Astrocyte (in vitro differentiated cells and primary cell): ENCODE data around the gene TMED5. TPM values are rescaled to one million over a fixed set of nuclear protein-coding genes. Genes with fewer than 3 reads are reported as not detected.
A peak's percentile ranks its signal among the peaks of the same experiment; 100 is the strongest.

ENCODE experiments used
- DNase-seq: peaks from one replicate; pipeline ENCODE4 v3.0.0-alpha.2; 2010; ENCODE audit warnings: low read depth
- FAIRE-seq: peaks from 2 replicates; lab custom pipeline; 2011; peaks lifted over from hg19 to GRCh38; lab: Jason Lieb, UNC
- H2AFZ ChIP-seq: 2 replicates; pipeline ENCODE4 v1.6.0; 2012; ENCODE audit warnings: low read depth, low read length, inconsistent platforms
- H3K27ac ChIP-seq: 2 replicates; pipeline ENCODE4 v1.5.1; 2011; ENCODE audit warnings: low read depth, low read length, inconsistent platforms
- H3K27me3 ChIP-seq: 2 replicates; pipeline ENCODE4 v1.6.0; 2011; ENCODE audit warnings: low read length, inconsistent platforms; ENCODE audit not compliant: insufficient read depth
- H3K36me3 ChIP-seq: 2 replicates; pipeline ENCODE4 v1.5.1; 2011; ENCODE audit warnings: low read length, inconsistent platforms; ENCODE audit not compliant: insufficient read depth
- H3K4me1 ChIP-seq: 2 replicates; pipeline ENCODE4 v1.5.1; 2011; ENCODE audit warnings: low read length, inconsistent platforms; ENCODE audit not compliant: insufficient read depth
- H3K4me2 ChIP-seq: 2 replicates; pipeline ENCODE4 v1.6.0; 2012; ENCODE audit warnings: low read length, inconsistent platforms
- H3K4me3 ChIP-seq: 2 replicates; pipeline ENCODE4 v1.5.1; 2011; ENCODE audit warnings: low read depth, mild to moderate bottlenecking, low read length, inconsistent platforms; ENCODE audit not compliant: insufficient read depth
- H3K79me2 ChIP-seq: 2 replicates; pipeline ENCODE4 v1.6.0; 2012; ENCODE audit warnings: mild to moderate bottlenecking, low read length, inconsistent platforms; ENCODE audit not compliant: insufficient read depth
- H3K9ac ChIP-seq: 2 replicates; pipeline ENCODE4 v1.6.0; 2012; ENCODE audit warnings: mild to moderate bottlenecking, low read length, inconsistent platforms
- H3K9me3 ChIP-seq: 2 replicates; pipeline ENCODE4 v1.5.1; 2012; ENCODE audit warnings: low read depth, mild to moderate bottlenecking, low read length, inconsistent platforms; ENCODE audit not compliant: insufficient read depth
- H4K20me1 ChIP-seq: 2 replicates; pipeline ENCODE4 v1.6.0; 2012; ENCODE audit warnings: low read length, inconsistent platforms; ENCODE audit not compliant: insufficient read depth
- H3K27ac Mint-ChIP-seq: one replicate; pipeline ENCODE4 v1.8.0; 2021; ENCODE audit warnings: mild to moderate bottlenecking, mixed read lengths; ENCODE audit not compliant: unreplicated experiment
- H3K27me3 Mint-ChIP-seq: one replicate; pipeline ENCODE4 v1.8.0; 2021; ENCODE audit warnings: low read depth, mixed read lengths; ENCODE audit not compliant: unreplicated experiment
- H3K36me3 Mint-ChIP-seq: one replicate; pipeline ENCODE4 v1.8.0; 2021; ENCODE audit warnings: low read depth, mixed read lengths; ENCODE audit not compliant: unreplicated experiment
- H3K4me1 Mint-ChIP-seq: one replicate; pipeline ENCODE4 v1.8.0; 2021; ENCODE audit warnings: low read depth, mixed read lengths; ENCODE audit not compliant: unreplicated experiment
- H3K4me3 Mint-ChIP-seq: one replicate; pipeline ENCODE4 v1.8.0; 2021; ENCODE audit warnings: mild to moderate bottlenecking, moderate library complexity, mixed read lengths; ENCODE audit not compliant: unreplicated experiment
- H3K9me3 Mint-ChIP-seq: one replicate; pipeline ENCODE4 v1.8.0; 2021; ENCODE audit warnings: mild to moderate bottlenecking, mixed read lengths; ENCODE audit not compliant: unreplicated experiment
- EZH2 ChIP-seq: IDR thresholded peaks from 2 replicates; pipeline ENCODE4 v1.6.1; 2012; ENCODE audit warnings: mild to moderate bottlenecking, low read length, inconsistent platforms; ENCODE audit not compliant: insufficient read depth
- total RNA-seq: library from RNA; stranded (reverse); gene quantifications from 2 replicates; pipeline ENCODE4 v1.2.1, GENCODE V29; 2021
- TF ChIP-seq, protein P1 (sequence below): IDR thresholded peaks from 2 replicates; pipeline ENCODE4 v1.5.1; 2011; ENCODE audit warnings: low read depth, mild to moderate bottlenecking, inconsistent platforms, low read length, moderate library complexity; ENCODE audit not compliant: insufficient read depth

TMED5 gene
- total RNA-seq, 1 donor from 2014 or later = 105 TPM

DNA sequence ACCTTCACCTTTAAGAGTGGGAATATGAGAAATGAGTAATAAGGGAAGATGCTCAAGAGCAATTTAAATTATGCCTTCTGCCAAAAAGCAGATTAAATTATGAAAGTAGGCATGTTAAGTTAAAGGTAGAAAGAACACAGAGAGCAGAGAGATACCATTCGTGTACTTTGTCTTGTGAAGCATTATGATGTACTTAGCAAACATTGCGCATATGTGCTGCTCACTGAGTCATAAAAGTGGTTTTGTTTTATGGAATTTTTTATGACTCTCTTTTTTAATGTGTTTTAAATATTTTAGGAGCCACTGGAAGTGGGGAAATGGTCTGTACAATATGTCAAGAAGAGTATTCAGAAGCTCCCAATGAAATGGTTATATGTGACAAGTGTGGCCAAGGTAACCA is 65.8 kb downstream of the TMED5 start:
- no peak for TF ChIP-seq EZH2
- TF ChIP-seq, protein P1, sequence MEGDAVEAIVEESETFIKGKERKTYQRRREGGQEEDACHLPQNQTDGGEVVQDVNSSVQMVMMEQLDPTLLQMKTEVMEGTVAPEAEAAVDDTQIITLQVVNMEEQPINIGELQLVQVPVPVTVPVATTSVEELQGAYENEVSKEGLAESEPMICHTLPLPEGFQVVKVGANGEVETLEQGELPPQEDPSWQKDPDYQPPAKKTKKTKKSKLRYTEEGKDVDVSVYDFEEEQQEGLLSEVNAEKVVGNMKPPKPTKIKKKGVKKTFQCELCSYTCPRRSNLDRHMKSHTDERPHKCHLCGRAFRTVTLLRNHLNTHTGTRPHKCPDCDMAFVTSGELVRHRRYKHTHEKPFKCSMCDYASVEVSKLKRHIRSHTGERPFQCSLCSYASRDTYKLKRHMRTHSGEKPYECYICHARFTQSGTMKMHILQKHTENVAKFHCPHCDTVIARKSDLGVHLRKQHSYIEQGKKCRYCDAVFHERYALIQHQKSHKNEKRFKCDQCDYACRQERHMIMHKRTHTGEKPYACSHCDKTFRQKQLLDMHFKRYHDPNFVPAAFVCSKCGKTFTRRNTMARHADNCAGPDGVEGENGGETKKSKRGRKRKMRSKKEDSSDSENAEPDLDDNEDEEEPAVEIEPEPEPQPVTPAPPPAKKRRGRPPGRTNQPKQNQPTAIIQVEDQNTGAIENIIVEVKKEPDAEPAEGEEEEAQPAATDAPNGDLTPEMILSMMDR = no peak

DNA sequence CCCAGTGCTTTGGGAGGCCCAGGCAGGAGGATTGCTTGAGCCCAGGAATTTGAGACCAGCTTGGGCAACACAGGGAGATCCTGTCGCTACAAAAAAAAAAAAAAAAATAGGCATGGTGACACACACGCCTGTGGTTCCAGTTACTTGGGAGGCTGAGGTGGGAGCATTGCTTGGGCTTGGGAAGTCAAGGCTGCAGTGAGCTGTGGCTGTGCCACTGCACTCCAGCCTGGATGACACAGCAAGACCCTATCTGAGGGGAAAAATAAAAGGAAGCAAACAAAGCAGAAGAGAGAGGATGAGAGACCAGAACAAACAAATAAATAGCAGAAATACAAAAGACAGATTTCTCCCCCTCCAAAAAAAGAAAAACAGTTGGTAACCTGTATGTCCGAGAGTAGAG is 67.1 kb downstream of the TMED5 start:
- Histone ChIP-seq H3K9me3 (no peaks in the 10 kb centered on the region), H3K4me3 (no peak overlapping the region), H3K9ac (no peak overlapping the region), H3K4me1 (no peaks in the 10 kb centered on the region), H3K36me3 (peaks cover 7% of the 10 kb centered on the region), H3K27me3 (no peaks in the 10 kb centered on the region), H3K4me2 (no peak overlapping the region), H3K79me2 (peaks cover 70% of the 10 kb centered on the region), H2AFZ (no peak overlapping the region), H3K27ac (no peak overlapping the region), H4K20me1 (peaks cover 43% of the 10 kb centered on the region)
- Mint-ChIP-seq H3K9me3 (no peaks in the 10 kb centered on the region), H3K36me3 (peaks cover 12% of the 10 kb centered on the region), H3K27ac (no peak overlapping the region), H3K27me3 (no peaks in the 10 kb centered on the region), H3K4me1 (peaks cover 13% of the 10 kb centered on the region), H3K4me3 (no peak overlapping the region)
- no peak for DNase-seq
- no peak for FAIRE-seq
- TF ChIP-seq, protein P1 = no peak
- TF ChIP-seq EZH2 = no peak

More for the DNA sequence above, 65.8 kb downstream of the TMED5 start:
- Histone ChIP-seq H3K9me3 (no peaks in the 10 kb centered on the region), H3K79me2 (peaks cover 57% of the 10 kb centered on the region), H2AFZ (no peak overlapping the region), H3K27ac (no peak overlapping the region), H4K20me1 (peaks cover 33% of the 10 kb centered on the region), H3K4me1 (no peaks in the 10 kb centered on the region), H3K4me2 (no peak overlapping the region), H3K27me3 (no peaks in the 10 kb centered on the region), H3K4me3 (no peak overlapping the region), H3K9ac (no peak overlapping the region), H3K36me3 (peaks cover 10% of the 10 kb centered on the region)
- Mint-ChIP-seq H3K9me3 (no peaks in the 10 kb centered on the region), H3K27ac (no peak overlapping the region), H3K36me3 (peaks cover 11% of the 10 kb centered on the region), H3K4me1 (peaks cover 13% of the 10 kb centered on the region), H3K27me3 (no peaks in the 10 kb centered on the region), H3K4me3 (no peak overlapping the region)
- peak; percentile 2 for DNase-seq
- FAIRE-seq = no peak

DNA sequence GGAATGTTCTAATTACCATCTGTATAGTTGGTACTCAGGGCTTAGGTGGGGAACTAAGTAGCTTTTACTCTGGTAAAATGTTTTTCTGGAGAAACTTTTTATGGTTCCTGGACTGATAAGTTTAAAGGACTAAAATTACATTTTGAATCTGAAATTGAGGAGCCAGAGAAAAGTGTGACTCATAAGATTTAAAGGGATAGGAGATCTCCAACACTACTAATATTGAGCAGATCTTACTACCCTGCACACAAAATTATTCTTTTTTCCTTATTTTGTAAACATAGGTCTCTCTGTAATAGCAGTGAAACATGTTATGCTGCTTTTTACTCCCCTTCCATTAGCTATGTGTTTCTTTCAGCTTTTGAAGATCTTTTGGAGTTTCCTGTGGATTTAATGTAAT is 68.7 kb downstream of the TMED5 start:
- DNase-seq = peak; percentile 1
- Histone ChIP-seq H3K9ac (no peak overlapping the region), H2AFZ (no peak overlapping the region), H3K4me3 (no peak overlapping the region), H3K27me3 (no peaks in the 10 kb centered on the region), H3K4me2 (peak overlapping the region; percentile 18), H3K9me3 (peaks cover 3% of the 10 kb centered on the region), H4K20me1 (peaks cover 55% of the 10 kb centered on the region), H3K27ac (no peak overlapping the region), H3K36me3 (peaks cover 7% of the 10 kb centered on the region), H3K79me2 (peaks cover 82% of the 10 kb centered on the region), H3K4me1 (no peaks in the 10 kb centered on the region)
- Mint-ChIP-seq H3K36me3 (peaks cover 9% of the 10 kb centered on the region), H3K27me3 (no peaks in the 10 kb centered on the region), H3K4me3 (no peak overlapping the region), H3K27ac (peak overlapping the region; percentile 28), H3K9me3 (no peaks in the 10 kb centered on the region), H3K4me1 (peaks cover 13% of the 10 kb centered on the region)
- peak; percentile 32 for FAIRE-seq
- TF ChIP-seq, protein P1 = no peak
- TF ChIP-seq EZH2 = no peak
